ENCODE results near the gene TTC1.

The TTC1 gene

DNA sequence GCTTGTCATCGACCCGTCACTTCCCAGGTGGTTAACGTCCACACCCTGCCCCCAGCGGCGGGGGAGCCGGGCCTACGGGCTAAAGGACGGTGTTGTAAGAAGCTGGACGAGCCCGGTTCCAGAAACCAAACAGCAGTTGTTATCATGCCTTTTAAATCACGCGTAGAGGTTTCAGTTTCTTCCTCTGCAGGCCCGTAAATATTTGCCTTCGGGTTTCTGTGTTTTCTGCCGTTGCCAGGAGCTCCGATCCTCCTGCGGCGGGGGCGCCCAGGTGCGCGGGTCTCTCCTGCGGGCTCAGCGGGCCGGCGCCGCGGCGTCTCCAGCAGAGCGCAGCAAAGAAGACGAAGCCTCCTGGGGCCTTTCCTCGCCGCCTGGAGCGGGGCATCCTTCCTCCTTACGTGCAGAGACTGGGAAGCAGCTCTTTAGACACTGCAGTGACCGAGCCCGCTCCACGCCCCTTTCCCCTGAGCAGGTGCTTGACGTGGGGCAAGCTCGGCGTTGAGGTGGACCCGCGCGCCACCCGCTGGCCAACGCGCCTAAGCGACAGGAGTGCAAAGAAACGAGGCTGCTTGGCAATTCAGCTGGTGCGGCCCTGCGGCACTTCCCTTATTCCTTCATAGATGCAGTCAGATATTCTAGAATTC lies 21.8 kb upstream of the TTC1 start:
- peak; percentile 57 for DNase-seq (ENCODE audit: low spot score)
- no peak overlapping the region for H3K27ac ChIP-seq (replicated peaks; ENCODE audit: low read length)
- H2BK15ac ChIP-seq (ENCODE audit: low read length), result no peak overlapping the region
- no peak overlapping the region for H2AK5ac ChIP-seq (ENCODE audit: low read depth, low read length)
- H4K8ac ChIP-seq (ENCODE audit: low read depth, low read length), result no peak overlapping the region
- H3K36me3 ChIP-seq (replicated peaks in 1 of 2; ENCODE audit: control insufficient read depth in 2 of 2, insufficient read depth in 2 of 2, low read length in 2 of 2), result no peaks in the 10 kb centered on the region
- no peak overlapping the region for H3K14ac ChIP-seq (ENCODE audit: low read length)
- no peak overlapping the region for H2BK5ac ChIP-seq (ENCODE audit: low read length)
- H3K4me1 ChIP-seq (ENCODE audit: control insufficient read depth in 2 of 2, insufficient read depth in 1 of 2, low read depth in 1 of 2, low read length in 2 of 2), result no peaks in the 10 kb centered on the region
- no peak overlapping the region for H3K18ac ChIP-seq (ENCODE audit: low read length)
- H3K4ac ChIP-seq (ENCODE audit: low read length), result no peak overlapping the region
- H2AFZ ChIP-seq (ENCODE audit: low read length), result peak overlapping the region; percentile 70
- peak overlapping the region; percentile 76 for H3K4me2 ChIP-seq (ENCODE audit: insufficient read depth, low read length, poor library complexity, severe bottlenecking)
- peak overlapping the region; percentile 8 to 73 for H3K4me3 ChIP-seq (ENCODE audit: low read length in 2 of 2)
- peaks cover 0 to 62% (median 18%) of the 10 kb centered on the region in 3 experiments for H3K27me3 ChIP-seq (ENCODE audit: control insufficient read depth in 3 of 3, insufficient read depth in 3 of 3, low read depth in 1 of 3, low read length in 3 of 3)
- no peak overlapping the region for H3K23ac ChIP-seq (ENCODE audit: low read depth, low read length, poor library complexity)
- no peak overlapping the region for H3K9ac ChIP-seq (ENCODE audit: low read depth, low read length, poor library complexity)
- no peaks in the 10 kb centered on the region for H3K79me1 ChIP-seq (ENCODE audit: low read depth, low read length)
- no peak overlapping the region for H2BK120ac ChIP-seq (ENCODE audit: low read depth, low read length)
- no peak overlapping the region for H4K91ac ChIP-seq (ENCODE audit: low read depth, low read length, poor library complexity)
- WGBS, 2 donors (ENCODE audit: extremely low coverage in 2 of 2, insufficient read length in 2 of 2, insufficient replicate concordance in 1 of 2), result no CpG with 5 or more reads among the region's 50 CpGs
- no peak overlapping the region for H2BK12ac ChIP-seq (ENCODE audit: low read length)
- H3K9me3 ChIP-seq (replicated peaks in 1 of 2; ENCODE audit: control insufficient read depth in 2 of 2, insufficient read depth in 1 of 2, low read depth in 1 of 2, low read length in 2 of 2), result peaks cover 1 to 4% of the 10 kb centered on the region in 2 donors

DNA sequence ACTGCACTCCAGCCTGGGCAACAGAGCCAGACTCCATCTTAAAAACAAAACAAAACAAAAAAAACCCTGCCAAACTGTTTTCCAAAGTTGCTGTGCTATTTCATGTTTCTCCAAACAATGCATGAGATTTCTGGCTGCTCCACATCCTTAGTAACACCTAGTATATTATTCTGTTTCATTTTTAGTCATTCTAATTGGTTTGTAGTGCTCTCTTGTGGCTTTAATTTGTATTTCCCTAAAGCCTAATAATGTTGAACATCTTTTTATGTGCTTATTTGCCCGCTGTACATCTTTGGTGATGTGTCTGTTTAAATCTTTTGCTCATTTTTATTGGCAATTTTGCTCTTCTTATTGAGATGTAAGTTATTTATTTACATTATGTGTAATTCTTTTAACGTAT lies 18.4 kb upstream of the TTC1 start:
- Histone ChIP-seq H4K91ac (ENCODE audit: low read depth, low read length, poor library complexity) (no peak overlapping the region), H2AK5ac (ENCODE audit: low read depth, low read length) (no peak overlapping the region), H2AFZ (ENCODE audit: low read length) (no peak overlapping the region), H2BK12ac (ENCODE audit: low read length) (no peak overlapping the region), H3K27me3 (ENCODE audit: control insufficient read depth in 3 of 3, insufficient read depth in 3 of 3, low read depth in 1 of 3, low read length in 3 of 3) (peaks cover 0 to 49% (median 17%) of the 10 kb centered on the region in 3 experiments), H3K4me2 (ENCODE audit: insufficient read depth, low read length, poor library complexity, severe bottlenecking) (no peak overlapping the region), H3K27ac (replicated peaks; ENCODE audit: low read length) (no peak overlapping the region), H3K36me3 (replicated peaks in 1 of 2; ENCODE audit: control insufficient read depth in 2 of 2, insufficient read depth in 2 of 2, low read length in 2 of 2) (no peaks in the 10 kb centered on the region), H2BK15ac (ENCODE audit: low read length) (no peak overlapping the region), H3K18ac (ENCODE audit: low read length) (no peak overlapping the region), H3K9me3 (replicated peaks in 1 of 2; ENCODE audit: control insufficient read depth in 2 of 2, insufficient read depth in 1 of 2, low read depth in 1 of 2, low read length in 2 of 2) (peaks cover 1 to 4% of the 10 kb centered on the region in 2 donors), H3K4me1 (ENCODE audit: control insufficient read depth in 2 of 2, insufficient read depth in 1 of 2, low read depth in 1 of 2, low read length in 2 of 2) (no peaks in the 10 kb centered on the region), H2BK5ac (ENCODE audit: low read length) (no peak overlapping the region), H3K23ac (ENCODE audit: low read depth, low read length, poor library complexity) (no peak overlapping the region), H2BK120ac (ENCODE audit: low read depth, low read length) (no peak overlapping the region), H3K4me3 (ENCODE audit: low read length in 2 of 2) (no peak overlapping the region), H3K9ac (ENCODE audit: low read depth, low read length, poor library complexity) (no peak overlapping the region), H4K8ac (ENCODE audit: low read depth, low read length) (no peak overlapping the region), H3K79me1 (ENCODE audit: low read depth, low read length) (no peaks in the 10 kb centered on the region), H3K4ac (ENCODE audit: low read length) (no peak overlapping the region), H3K14ac (ENCODE audit: low read length) (no peak overlapping the region)
- no CpG with 5 or more reads among the region's 2 CpGs for WGBS, 2 donors (ENCODE audit: extremely low coverage in 2 of 2, insufficient read length in 2 of 2, insufficient replicate concordance in 1 of 2)
- DNase-seq (ENCODE audit: low spot score), result no peak

DNA sequence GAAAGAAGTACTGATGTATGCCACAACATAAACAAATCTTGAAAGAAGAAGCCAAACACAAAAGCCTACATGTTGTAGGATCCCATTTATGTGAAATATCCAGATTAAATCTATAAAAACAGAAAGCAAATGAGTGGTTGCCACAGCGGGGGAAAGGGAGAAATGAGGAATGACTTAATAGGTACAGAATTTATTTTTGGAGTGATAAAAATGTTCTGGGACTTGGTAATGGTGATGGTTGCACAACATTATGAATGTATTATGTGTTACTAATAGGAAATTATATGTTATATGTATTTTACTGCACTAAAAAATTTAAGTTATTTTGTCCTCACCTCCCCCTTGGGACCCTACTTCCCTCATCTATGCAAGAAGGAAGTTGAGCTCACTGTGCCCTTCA lies 16.4 kb upstream of the TTC1 start:
- H3K9ac ChIP-seq (ENCODE audit: low read depth, low read length, poor library complexity), result no peak overlapping the region
- no peaks in the 10 kb centered on the region for H3K36me3 ChIP-seq (replicated peaks in 1 of 2; ENCODE audit: control insufficient read depth in 2 of 2, insufficient read depth in 2 of 2, low read length in 2 of 2)
- WGBS, 2 donors (ENCODE audit: extremely low coverage in 2 of 2, insufficient read length in 2 of 2, insufficient replicate concordance in 1 of 2), result no CpG with 5 or more reads among the region's 1 CpG
- H2AFZ ChIP-seq (ENCODE audit: low read length), result no peak overlapping the region
- H3K4me2 ChIP-seq (ENCODE audit: insufficient read depth, low read length, poor library complexity, severe bottlenecking), result no peak overlapping the region
- H3K4me3 ChIP-seq (ENCODE audit: low read length in 2 of 2), result no peak overlapping the region
- H2BK15ac ChIP-seq (ENCODE audit: low read length), result no peak overlapping the region
- H2BK120ac ChIP-seq (ENCODE audit: low read depth, low read length), result no peak overlapping the region
- H3K79me1 ChIP-seq (ENCODE audit: low read depth, low read length), result no peaks in the 10 kb centered on the region
- no peak overlapping the region for H4K8ac ChIP-seq (ENCODE audit: low read depth, low read length)
- H3K23ac ChIP-seq (ENCODE audit: low read depth, low read length, poor library complexity), result no peak overlapping the region
- H2AK5ac ChIP-seq (ENCODE audit: low read depth, low read length), result no peak overlapping the region
- peaks cover 1 to 4% of the 10 kb centered on the region in 2 donors for H3K9me3 ChIP-seq (replicated peaks in 1 of 2; ENCODE audit: control insufficient read depth in 2 of 2, insufficient read depth in 1 of 2, low read depth in 1 of 2, low read length in 2 of 2)
- peaks cover 0 to 39% (median 3%) of the 10 kb centered on the region in 3 experiments for H3K27me3 ChIP-seq (ENCODE audit: control insufficient read depth in 3 of 3, insufficient read depth in 3 of 3, low read depth in 1 of 3, low read length in 3 of 3)
- H3K4me1 ChIP-seq (ENCODE audit: control insufficient read depth in 2 of 2, insufficient read depth in 1 of 2, low read depth in 1 of 2, low read length in 2 of 2), result no peaks in the 10 kb centered on the region
- no peak overlapping the region for H3K4ac ChIP-seq (ENCODE audit: low read length)
- no peak overlapping the region for H4K91ac ChIP-seq (ENCODE audit: low read depth, low read length, poor library complexity)
- H3K18ac ChIP-seq (ENCODE audit: low read length), result no peak overlapping the region
- H2BK12ac ChIP-seq (ENCODE audit: low read length), result no peak overlapping the region
- H3K27ac ChIP-seq (replicated peaks; ENCODE audit: low read length), result no peak overlapping the region
- H3K14ac ChIP-seq (ENCODE audit: low read length), result no peak overlapping the region
- H2BK5ac ChIP-seq (ENCODE audit: low read length), result no peak overlapping the region
- DNase-seq (ENCODE audit: low spot score), result no peak

DNA sequence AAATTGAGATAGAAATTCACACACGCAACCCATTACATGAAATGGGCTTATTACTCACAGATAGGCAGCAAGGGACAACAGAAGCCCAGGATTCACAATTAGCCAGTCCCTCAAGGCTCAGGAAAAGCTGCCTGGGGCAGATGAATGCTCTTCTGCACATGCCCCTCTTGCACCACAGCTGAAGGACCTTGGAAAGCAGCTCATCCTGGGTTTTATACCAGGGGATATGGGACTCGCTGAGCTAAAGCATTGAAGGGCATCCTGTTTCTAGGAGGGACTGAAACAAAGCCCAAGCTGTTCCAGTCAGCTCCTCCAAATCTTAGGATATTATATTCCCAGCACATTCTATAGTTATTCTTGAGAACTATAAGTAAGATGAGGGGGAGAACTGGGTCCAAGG lies 15.7 kb upstream of the TTC1 start:
- H2AFZ ChIP-seq (ENCODE audit: low read length), result no peak overlapping the region
- peaks cover 0 to 33% (median 0%) of the 10 kb centered on the region in 3 experiments for H3K27me3 ChIP-seq (ENCODE audit: control insufficient read depth in 3 of 3, insufficient read depth in 3 of 3, low read depth in 1 of 3, low read length in 3 of 3)
- peaks cover 0 to 4% of the 10 kb centered on the region in 2 donors for H3K9me3 ChIP-seq (replicated peaks in 1 of 2; ENCODE audit: control insufficient read depth in 2 of 2, insufficient read depth in 1 of 2, low read depth in 1 of 2, low read length in 2 of 2)
- H3K4ac ChIP-seq (ENCODE audit: low read length), result no peak overlapping the region
- H3K27ac ChIP-seq (replicated peaks; ENCODE audit: low read length), result no peak overlapping the region
- no peak overlapping the region for H4K8ac ChIP-seq (ENCODE audit: low read depth, low read length)
- no peak overlapping the region for H2BK5ac ChIP-seq (ENCODE audit: low read length)
- H3K18ac ChIP-seq (ENCODE audit: low read length), result no peak overlapping the region
- no peak overlapping the region for H2BK12ac ChIP-seq (ENCODE audit: low read length)
- no peaks in the 10 kb centered on the region for H3K36me3 ChIP-seq (replicated peaks in 1 of 2; ENCODE audit: control insufficient read depth in 2 of 2, insufficient read depth in 2 of 2, low read length in 2 of 2)
- no peak overlapping the region for H2AK5ac ChIP-seq (ENCODE audit: low read depth, low read length)
- H3K4me3 ChIP-seq (ENCODE audit: low read length in 2 of 2), result no peak overlapping the region
- H3K4me1 ChIP-seq (ENCODE audit: control insufficient read depth in 2 of 2, insufficient read depth in 1 of 2, low read depth in 1 of 2, low read length in 2 of 2), result no peaks in the 10 kb centered on the region
- no peak overlapping the region for H3K4me2 ChIP-seq (ENCODE audit: insufficient read depth, low read length, poor library complexity, severe bottlenecking)
- no peak overlapping the region for H4K91ac ChIP-seq (ENCODE audit: low read depth, low read length, poor library complexity)
- no peak overlapping the region for H3K9ac ChIP-seq (ENCODE audit: low read depth, low read length, poor library complexity)
- no peak overlapping the region for H3K23ac ChIP-seq (ENCODE audit: low read depth, low read length, poor library complexity)
- H2BK15ac ChIP-seq (ENCODE audit: low read length), result no peak overlapping the region
- no peak for DNase-seq (ENCODE audit: low spot score)
- no peak overlapping the region for H2BK120ac ChIP-seq (ENCODE audit: low read depth, low read length)
- no peaks in the 10 kb centered on the region for H3K79me1 ChIP-seq (ENCODE audit: low read depth, low read length)
- no CpG with 5 or more reads among the region's 2 CpGs for WGBS, 2 donors (ENCODE audit: extremely low coverage in 2 of 2, insufficient read length in 2 of 2, insufficient replicate concordance in 1 of 2)
- H3K14ac ChIP-seq (ENCODE audit: low read length), result no peak overlapping the region

All from neuronal stem cell (in vitro differentiated cells).